Activated T-cell treated with anti-CD3 and anti-CD28 coated beads for 48 hours (primary cell): ENCODE data around the gene DUSP16.
"Not testable (repeated sequence)": the region's sequence is repeated elsewhere in the genome, so short reads cannot be mapped to it uniquely, and the experiment has no call there.

Source experiments
- DNase-seq: peaks from one replicate; pipeline ENCODE4 v3.0.0-alpha.2; 2020; ENCODE audit warnings: low read depth

The DUSP16 gene

DNA sequence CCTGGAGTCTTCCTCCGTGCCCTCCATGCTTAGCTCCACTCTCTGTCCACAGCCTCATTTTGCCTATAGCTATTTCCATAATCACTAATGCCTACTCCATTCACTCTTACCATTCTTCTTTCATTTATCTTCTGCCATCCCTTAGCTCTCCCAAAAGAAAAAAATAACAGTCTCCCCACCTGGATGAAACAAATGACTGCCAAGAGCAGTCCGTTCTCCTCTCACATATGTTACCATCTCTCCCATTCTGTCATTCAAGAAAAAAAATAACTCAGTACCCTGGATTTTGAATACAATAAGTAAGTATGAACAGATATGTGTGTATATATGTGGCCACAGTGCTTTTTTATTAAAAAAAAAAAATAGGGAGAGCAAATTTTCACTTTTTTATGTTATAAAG lies 13.2 kb downstream of the DUSP16 start:
- no peak for DNase-seq

DNA sequence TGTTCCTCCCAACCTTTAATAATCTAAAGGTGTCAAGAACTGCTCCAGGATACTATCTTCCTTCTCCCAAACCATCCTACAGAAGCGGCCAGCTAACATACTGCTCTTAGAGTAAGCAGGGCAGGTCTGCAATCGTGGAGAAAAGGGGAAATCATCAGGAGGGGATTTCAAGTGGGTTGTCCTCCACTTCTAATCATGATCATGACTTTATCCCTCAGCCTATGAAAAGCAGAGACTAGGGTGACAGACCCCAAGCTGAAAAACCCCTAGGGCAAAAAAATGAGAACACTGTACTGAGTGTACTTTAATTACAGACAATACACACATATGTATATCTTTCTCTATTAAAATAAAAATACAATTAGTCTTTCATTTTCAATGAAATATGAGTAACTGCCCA lies 13.9 kb downstream of the DUSP16 start:
- no peak for DNase-seq

DNA sequence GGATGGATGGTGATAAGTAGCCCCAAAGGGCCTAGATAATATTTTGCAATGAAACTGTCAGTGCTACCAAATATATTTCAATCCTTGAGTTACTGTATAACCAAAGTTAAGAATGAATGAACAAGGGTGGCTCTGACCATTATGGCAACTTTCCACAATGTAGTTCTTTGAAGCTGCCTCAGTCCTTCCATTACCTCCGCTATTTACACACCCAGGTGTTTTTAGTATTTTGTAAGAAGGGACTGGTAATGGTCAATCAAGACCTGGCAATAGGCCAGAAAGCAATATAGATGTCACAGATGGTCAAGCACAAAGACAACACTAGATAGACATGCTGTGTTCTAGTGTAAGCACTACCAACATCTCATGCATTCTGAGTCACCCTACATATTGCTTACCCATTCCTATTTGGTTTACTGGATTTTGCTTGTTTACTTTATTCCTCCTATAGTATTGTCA lies 16.3 kb downstream of the DUSP16 start:
- DNase-seq: no peak

DNA sequence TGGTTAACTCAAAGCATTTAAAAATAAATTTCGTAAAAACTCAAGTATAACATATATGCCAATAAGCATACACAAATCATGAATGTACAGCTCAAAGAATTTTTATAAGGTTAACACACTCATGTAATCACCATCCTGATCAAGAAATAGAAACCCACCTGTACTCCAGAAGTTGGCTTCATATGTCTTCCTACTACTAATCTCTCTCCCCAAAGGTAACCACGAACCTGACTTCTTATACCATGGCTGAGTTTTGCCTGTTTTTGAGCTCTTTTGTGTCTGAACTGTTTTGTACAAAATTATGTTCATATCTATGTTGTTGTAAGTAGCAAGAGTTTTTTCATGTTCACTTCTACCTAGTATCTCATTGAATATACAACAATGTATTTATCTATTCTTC lies 18.7 kb downstream of the DUSP16 start:
- DNase-seq: no peak

DNA sequence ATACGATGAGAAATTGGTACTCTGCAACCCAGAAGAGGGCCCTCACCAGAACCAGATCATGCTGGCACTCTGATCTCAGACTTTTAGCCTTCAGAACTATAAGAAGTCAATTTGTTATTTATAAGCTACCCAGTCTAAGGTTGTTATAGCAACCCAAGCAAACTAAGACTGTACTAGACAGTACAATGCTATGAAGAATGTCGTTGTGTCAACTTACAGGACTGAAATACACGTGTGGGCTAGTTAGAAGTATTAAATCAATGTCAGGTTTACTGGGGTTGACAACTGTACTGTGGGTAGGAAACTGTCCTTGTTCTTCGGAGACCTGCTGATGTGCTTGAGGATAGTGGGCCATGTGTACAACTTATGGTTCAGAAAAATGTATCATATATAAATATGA lies 19.7 kb downstream of the DUSP16 start:
- DNase-seq: no peak

DNA sequence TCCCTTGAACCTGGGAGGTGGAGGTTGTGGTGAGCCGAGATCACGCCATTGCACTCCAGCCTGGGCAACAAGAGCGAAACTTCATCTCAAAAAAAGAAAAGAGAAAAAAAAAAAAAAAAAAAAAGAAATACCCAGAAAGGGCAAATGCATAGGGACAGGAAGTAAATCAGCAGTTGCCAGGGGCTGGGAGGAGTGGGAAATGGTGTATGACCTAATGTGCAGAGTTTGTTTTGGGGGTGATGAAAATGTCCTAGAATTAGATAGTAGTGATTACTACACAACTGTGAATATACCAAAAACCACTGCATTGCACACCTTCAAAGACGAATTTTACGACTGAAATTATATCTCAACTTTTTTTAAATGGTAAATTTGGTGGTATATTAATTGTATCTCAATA lies 20.4 kb downstream of the DUSP16 start:
- DNase-seq: no peak

DNA sequence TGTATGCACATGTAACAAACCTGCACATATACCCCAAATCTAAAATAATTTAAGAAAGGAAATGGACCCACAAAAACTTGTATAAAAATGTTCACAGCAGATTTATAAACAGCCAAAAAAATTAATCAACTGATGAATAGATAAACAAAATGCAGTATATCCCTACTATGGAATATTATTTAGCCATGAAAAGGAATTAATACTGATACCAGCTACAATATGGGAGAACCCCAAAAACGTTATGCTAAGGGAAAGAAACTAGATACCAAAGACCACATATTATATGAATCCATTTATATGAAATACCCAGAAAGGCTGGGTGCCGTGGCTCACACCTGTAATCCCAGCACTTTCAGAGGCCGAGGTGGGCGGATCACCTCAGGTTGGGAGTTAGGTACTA lies 20.9 kb downstream of the DUSP16 start:
- no peak for DNase-seq

DNA sequence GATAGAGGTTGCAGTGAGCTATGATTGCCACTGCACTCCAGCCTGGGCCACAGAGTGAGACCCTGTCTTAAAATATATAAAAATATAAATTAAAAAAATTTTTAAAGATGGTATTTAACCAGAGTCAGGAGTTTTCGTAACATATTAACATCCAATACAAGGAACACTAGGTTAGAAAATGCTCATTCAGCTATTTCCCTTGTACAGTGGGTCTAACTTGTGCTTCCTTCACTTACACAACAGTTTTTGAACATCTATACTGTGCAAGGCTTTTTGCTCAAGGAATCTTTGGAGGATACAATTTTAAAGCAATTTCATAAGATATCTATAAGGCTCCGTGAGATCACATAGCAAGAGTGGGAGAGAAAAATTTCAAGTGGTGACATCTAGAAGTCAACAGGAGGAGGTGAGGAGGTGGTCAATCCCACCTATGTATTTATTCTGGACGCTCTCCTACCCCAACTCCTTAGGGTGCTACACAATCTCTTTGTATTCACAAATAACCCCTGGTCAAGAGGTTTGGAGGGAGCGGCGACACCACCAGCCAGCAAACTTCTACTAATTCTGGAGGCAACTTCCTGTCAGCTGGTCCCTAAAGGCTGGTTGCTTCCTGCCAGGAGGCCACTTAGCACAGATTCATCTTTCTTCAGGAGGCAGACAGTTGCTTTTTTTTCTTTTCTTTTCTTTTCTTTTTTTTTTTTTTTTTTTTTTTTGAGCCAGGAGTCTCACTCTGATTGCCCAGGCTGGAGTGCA lies 22.2 kb downstream of the DUSP16 start:
- no peak for DNase-seq

DNA sequence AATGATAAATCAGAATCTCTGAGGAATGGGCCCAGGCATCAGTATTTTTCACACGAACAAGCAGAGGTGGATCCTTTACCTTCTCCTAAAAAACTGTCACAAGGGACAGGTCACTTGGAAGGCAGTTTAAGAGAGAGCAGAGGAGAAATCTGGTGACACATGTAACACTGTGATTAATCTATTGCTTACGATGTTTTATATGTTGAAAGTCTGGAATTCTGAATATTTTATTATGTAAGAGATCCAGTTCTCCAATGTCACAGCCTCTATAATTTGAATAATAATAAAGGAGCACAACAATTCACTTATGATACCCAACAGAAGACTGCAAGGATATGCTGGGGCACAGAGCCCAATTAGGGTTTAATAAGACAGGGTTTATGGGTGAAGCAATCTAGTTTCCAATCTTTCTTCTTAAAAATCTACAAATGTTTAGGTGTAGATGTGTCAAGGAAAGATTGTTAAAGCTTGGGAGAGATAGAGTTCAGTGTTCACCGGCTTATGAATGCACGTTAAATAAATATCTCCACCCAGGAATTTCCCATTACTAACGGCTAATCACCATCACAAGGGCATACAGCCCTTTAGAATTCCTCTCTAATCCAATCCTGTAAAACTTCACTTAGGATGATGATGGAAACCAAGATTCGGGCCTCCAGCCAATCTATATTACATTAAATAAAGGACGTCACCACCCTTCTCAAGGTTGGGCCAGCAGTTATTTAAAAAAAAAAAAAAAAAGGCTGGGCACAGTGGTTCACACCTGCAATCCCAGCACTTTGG lies 23.4 kb downstream of the DUSP16 start:
- no peak for DNase-seq

DNA sequence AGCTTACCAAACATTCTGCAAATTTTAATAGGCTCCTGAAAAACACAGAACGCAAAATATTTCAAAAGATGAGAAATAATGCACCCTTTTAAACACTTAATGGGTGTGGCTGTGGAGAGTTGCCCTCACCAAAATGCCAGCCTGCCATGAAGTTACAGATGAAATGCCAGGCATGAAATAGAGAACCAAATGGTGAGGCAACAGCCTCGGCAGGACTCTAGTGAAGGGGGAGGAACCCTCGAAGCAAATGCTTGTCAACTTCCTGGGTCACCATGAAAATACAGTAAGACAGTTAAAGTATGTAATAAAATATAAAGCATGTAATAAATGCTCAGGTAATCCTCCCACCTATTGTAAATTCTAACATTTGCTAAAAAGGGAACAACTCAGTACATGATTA lies 24.1 kb downstream of the DUSP16 start:
- no peak for DNase-seq

DNA sequence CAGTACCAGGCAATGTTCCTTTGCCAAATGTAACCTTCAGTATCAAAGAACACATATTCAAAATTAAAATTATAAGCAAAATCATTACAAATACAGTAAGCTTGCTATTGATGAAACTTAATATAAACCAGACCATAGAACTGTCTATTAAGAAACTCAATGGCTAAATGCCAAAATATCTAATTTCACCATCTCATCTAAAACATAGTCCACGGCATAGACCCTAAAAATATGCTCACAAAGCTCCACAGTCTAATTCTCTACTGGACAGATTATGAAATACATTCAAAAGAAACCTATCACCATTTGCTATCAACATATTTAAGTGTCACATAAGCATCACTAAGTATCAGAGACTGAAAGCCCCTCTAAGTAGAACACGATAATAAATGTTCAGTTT lies 25.2 kb downstream of the DUSP16 start:
- no peak for DNase-seq

DNA sequence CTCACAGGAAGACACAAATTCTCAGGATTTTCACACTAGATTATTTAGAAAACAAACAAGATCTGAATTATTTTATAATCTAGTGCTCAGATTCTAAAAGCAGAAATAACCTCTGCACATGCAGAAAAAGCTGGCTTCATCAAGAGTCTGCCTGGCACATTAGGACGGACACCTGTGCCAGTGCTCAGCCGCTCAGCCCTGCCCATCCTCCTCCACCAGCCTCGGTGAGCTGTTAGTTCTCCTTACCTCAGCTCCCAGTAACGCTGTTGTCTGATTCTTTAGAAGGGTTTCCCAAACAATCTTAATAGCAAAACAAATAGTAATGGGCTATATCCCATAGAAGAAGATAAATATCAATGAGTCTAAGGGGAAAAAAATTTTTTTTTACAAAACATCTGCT lies 27.7 kb downstream of the DUSP16 start:
- DNase-seq: no peak

DNA sequence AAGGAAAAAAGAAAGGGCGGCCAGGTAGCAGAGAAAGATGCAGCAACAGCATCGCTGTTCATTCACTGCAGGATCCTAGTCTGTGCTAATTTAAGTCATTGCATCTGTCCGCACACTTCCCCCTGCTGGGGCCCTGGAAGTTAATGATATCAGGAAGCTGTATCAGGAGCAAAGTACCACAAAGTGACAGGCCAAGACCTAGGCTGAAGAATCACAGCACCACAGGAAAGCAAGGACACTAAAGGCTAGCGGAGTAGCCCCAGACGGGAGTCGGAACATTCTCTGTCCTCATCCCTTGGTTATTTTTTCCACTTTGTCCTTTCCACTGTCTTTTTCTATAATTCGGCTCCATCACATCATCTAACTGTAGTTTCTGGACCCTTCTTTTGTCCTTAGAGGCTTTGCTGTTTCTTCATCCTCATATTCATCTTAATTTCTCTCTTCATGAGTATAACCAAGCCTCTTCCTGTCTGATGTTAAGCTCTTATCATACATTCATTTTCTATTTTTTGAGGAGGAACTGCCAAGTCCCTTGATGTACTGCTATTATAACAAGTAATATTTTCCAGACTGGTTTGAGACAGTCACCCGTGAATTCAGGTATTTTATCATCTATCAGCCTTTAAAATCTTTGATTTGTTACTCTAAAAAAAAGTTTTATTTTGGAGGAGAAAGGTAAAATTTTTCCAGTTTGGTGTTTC lies 28.3 kb downstream of the DUSP16 start:
- no peak for DNase-seq

DNA sequence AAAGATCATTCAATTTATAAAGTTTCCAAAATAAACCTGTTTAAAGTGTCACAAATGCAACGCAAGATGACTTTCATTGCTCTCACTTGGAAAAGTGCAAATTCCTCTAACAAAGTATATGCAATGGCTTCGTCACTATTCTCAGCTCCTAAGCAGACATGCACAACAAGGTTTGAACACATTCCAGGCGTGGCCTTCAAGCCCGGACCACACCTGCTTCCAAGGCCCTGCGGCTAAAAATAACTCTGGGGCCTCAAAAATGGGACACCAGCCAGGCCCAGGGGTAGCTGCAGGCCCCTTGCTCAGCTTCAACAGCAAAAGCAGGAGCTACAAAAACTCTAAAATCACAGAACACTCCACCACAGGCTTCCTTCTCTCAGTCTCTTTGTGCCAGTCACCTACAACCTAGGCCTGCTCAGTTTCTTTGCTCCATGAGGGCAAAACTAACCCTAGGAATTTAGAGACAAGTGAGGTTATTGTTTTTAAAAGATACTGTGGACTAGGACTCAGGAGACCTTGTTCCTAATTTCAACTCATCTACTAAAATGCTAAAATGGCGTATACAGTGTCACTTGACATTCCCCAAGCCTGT lies 29.3 kb downstream of the DUSP16 start:
- no peak for DNase-seq

DNA sequence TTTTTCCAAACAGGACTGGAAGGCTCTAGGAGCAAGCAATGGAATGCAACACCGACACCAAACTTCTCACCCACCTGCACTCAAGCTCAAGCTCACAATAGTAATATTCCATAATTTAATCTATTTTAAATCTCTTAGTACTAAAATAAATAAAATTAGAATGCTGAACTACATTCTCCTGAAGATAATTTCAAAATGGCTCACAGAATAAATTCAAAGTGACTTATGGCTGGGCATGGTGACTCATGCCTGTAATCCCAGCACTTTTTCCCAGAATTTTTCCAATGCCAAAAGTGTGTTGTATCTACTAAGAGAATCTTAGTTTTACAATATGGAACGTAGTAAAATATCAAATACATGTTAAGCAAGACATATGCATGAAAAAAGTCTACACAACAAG lies 31.5 kb downstream of the DUSP16 start:
- no peak for DNase-seq

DNA sequence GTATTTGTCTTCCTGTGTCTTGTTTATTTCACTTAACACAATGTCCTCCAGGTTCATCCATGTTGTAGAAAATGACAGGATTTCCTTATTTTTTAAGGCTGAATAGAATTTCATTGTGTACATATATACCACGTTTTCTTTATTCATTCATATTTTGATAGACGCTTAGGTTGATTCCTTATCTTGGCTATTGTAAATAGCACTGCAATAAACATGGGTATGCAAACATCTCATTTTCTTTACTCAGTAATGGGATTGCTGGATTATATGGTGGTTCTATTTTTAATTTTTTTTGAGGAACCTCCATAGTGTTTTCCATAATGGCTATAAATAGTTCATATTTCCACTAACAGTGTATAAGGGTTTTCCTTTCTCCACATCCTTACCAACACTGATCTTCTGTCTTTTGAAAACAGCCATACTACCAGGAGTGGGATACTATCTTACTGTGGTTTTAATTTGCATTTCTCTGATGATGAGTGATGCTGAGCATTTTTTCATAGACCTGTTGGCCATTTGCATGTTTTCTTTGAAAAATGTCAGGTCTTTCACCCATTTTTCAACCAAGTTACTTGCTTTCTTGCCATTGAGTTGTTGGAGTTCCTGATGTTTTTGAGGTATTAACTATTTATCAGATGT lies 32.8 kb downstream of the DUSP16 start:
- no peak for DNase-seq

DNA sequence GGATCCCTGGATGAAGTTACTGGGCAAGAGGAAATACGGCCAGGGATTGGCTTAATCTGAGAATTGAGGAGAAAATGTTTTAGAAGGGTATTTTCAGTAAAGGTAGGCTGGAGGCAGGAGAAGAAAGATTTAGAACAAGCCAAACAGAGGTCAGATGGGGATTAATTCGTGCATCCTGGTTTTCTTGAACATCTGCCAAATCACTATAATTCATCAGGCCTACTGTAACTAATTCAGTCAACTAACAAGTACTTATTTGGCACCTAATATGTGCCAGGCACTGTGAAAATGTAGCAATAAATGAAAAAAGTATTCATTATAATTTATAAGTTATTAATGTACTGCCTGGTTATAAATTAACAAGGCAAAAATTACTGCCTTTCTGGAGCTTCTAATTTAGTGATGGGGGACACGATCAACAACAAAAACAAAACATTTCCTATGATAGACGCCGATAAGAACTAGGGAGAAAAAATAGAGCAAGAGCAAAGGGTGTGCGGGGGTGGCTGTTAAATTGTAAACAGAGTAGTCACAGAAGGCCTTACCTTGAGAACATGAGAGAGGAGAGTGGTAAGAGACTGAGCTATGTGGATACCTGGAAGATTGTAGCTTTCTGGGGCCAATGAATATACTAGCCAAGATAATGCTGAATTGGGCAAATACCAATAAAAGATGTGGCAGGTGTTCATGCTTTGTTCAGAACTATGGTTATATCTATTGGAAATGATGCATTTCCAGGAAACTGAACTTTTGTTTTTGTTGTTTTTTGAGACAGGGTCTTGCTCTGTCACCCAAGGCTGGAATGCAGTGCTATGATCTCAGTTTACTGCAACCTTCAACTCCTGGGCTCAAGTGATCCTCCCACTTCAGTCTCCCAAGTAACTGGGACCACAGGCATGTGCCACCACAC lies 34.0 kb downstream of the DUSP16 start:
- no peak for DNase-seq

DNA sequence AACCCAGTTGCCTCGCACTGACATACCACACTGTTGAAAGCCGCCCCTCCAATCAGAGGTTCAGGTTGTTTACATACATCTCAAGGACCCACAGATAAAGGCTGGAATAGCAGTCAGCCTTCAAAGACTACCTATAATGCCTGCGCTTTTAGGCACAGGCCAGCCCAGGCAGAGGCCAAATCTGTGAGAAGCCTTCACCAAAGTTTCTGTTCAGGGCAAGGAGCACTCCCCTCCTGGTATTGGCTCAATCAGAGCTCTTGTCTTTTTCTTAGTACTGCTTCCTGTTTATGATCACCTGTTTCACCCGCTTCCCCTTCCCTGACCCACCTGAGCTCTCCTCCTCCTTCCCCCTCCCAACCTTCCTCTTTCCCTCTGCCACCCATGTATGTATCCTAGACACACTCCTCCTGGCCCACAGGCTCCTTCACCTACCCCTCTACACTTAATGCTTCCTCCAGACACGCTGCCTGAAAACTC lies 34.8 kb downstream of the DUSP16 start:
- DNase-seq: no peak

DNA sequence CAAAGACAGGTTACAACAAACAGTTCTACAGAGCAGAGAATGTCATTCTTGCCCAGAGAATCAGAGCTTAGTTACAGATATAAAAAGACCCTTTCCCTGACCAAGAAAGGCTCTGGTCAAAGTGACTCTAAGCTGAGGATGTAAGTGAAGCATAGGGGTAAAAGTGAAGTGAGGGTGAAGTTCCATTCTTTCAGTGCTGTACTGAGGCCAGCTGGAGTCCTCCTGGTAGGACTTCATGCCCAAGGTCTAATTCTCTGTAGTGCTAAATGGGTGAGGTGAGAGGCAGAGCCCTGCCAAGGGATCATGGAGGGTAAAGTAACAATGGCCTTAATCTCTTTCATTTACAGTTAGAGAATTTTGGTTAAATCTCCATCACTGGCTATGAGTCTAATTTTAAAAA lies 38.5 kb downstream of the DUSP16 start:
- DNase-seq: no peak

DNA sequence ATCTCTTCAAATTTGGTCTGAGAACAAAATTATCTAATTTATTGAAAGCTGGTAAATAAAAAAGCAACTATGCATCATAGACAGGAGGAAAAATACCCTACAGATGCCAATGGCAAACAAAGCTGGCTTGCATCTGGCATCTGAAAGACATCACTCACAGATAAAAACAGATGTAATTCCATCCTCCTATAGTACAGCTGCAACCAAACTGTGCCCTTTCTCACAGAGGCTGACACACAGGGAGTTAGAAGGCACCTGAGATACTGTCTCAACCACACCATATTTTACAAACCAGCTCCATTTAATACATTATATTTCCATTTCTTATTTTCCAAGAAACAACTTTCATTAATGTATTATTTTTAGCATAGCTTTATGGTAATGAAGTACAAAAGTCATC lies 39.4 kb downstream of the DUSP16 start:
- no peak for DNase-seq

DNA sequence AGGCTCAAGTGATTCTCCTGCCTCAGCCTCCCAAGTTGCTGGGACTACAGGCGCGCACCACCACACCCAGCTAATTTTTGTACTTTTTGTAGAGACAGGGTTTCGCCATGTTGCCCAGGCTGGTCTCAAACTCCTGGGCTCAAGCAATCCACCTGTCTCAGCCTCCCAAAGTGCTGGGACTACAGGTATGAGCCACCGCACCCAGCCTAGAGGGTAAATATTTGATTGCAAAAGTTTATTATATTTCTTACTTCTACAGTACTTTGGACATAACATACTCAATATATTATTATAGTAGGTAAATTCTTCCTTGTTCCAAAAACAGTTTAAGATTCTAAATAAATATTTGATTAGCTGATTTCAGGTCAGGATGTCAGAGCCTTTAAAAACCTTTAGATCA lies 40.0 kb downstream of the DUSP16 start:
- not testable (repeated sequence) for DNase-seq
